ENCODE measurements around the gene INIP.

Gene INIP

GRCh38 chr9:112753725-112754124 lies 35.8 kb upstream of the INIP start:
- Histone ChIP-seq H3K79me2 (ENCODE audit: low read length) (0 out of 2 replicates have a peak, but pooled peaks cover 9% of the 10 kb centered on the region), H3K9me3 (ENCODE audit: insufficient read depth, low read length) (no peaks in the 10 kb centered on the region), H3K27me3 (ENCODE audit: low read depth, low read length) (no peaks in the 10 kb centered on the region), H3K4me3 (ENCODE audit: low read length) (no peak overlapping the region), H3K4me2 (ENCODE audit: low read length) (no peak overlapping the region), H3K36me3 (replicated peaks; ENCODE audit: low read depth, low read length) (no peaks in the 10 kb centered on the region), H3K4me1 (ENCODE audit: low read length) (peaks cover 14% of the 10 kb centered on the region), H3K9ac (ENCODE audit: low read length) (no peak overlapping the region), H2AFZ (ENCODE audit: low read depth, low read length) (no peak overlapping the region), H4K20me1 (ENCODE audit: insufficient read depth, low read length) (no peaks in the 10 kb centered on the region), H3K27ac (ENCODE audit: low read length) (no peak overlapping the region)
- TF ChIP-seq CTCF (IDR thresholded peaks at IDR 0.05; ENCODE audit: low read depth, low read length) (no peak), EZH2phosphoT487 (IDR thresholded peaks at IDR 0.05; ENCODE audit: low read depth) (no peak)

- no peak overlapping the region for H2AFZ ChIP-seq (ENCODE audit: low read depth, low read length)
- no peak overlapping the region for H3K4me3 ChIP-seq (ENCODE audit: low read length)
- no peak for TF ChIP-seq CTCF (IDR thresholded peaks at IDR 0.05; ENCODE audit: low read depth, low read length)
- TF ChIP-seq EZH2phosphoT487 (IDR thresholded peaks at IDR 0.05; ENCODE audit: low read depth), result no peak
- no peaks in the 10 kb centered on the region for H3K27me3 ChIP-seq (ENCODE audit: low read depth, low read length)
- peaks cover 14% of the 10 kb centered on the region for H3K4me1 ChIP-seq (ENCODE audit: low read length)
- H3K36me3 ChIP-seq (replicated peaks; ENCODE audit: low read depth, low read length), result no peaks in the 10 kb centered on the region
- H3K4me2 ChIP-seq (ENCODE audit: low read length), result peak overlapping the region; percentile 97; the same call in 1 of the 2 replicates
- no peaks in the 10 kb centered on the region for H4K20me1 ChIP-seq (ENCODE audit: insufficient read depth, low read length)
- H3K9ac ChIP-seq (ENCODE audit: low read length), result no peak overlapping the region
- no peak overlapping the region for H3K27ac ChIP-seq (ENCODE audit: low read length)
- 0 out of 2 replicates have a peak, but pooled peaks cover 9% of the 10 kb centered on the region for H3K79me2 ChIP-seq (ENCODE audit: low read length)
- no peaks in the 10 kb centered on the region for H3K9me3 ChIP-seq (ENCODE audit: insufficient read depth, low read length)
Measured at GRCh38 chr9:112752334-112753125, 34.6 kb upstream of the INIP start.

GRCh38 chr9:112751056-112751795 lies 33.3 kb upstream of the INIP start:
- H3K79me2 ChIP-seq (ENCODE audit: low read length), result 0 out of 2 replicates have a peak, but pooled peaks cover 9% of the 10 kb centered on the region
- H3K4me2 ChIP-seq (ENCODE audit: low read length), result peak overlapping the region; percentile 97
- peak overlapping the region; percentile 89 for H3K4me3 ChIP-seq (ENCODE audit: low read length)
- H3K27me3 ChIP-seq (ENCODE audit: low read depth, low read length), result no peaks in the 10 kb centered on the region
- H2AFZ ChIP-seq (ENCODE audit: low read depth, low read length), result peak overlapping the region; percentile 81
- no peak overlapping the region for H3K27ac ChIP-seq (ENCODE audit: low read length)
- no peaks in the 10 kb centered on the region for H3K9me3 ChIP-seq (ENCODE audit: insufficient read depth, low read length)
- no peak for TF ChIP-seq EZH2phosphoT487 (IDR thresholded peaks at IDR 0.05; ENCODE audit: low read depth)
- no peak for TF ChIP-seq CTCF (IDR thresholded peaks at IDR 0.05; ENCODE audit: low read depth, low read length)
- peaks cover 14% of the 10 kb centered on the region for H3K4me1 ChIP-seq (ENCODE audit: low read length)
- no peaks in the 10 kb centered on the region for H4K20me1 ChIP-seq (ENCODE audit: insufficient read depth, low read length)
- peak overlapping the region; percentile 80 for H3K9ac ChIP-seq (ENCODE audit: low read length)
- no peaks in the 10 kb centered on the region for H3K36me3 ChIP-seq (replicated peaks; ENCODE audit: low read depth, low read length)

GRCh38 chr9:112750764-112751055 lies 32.8 kb upstream of the INIP start:
- Histone ChIP-seq H3K9me3 (ENCODE audit: insufficient read depth, low read length) (no peaks in the 10 kb centered on the region), H3K4me1 (ENCODE audit: low read length) (peaks cover 14% of the 10 kb centered on the region), H3K36me3 (replicated peaks; ENCODE audit: low read depth, low read length) (no peaks in the 10 kb centered on the region), H3K4me2 (ENCODE audit: low read length) (peak overlapping the region; percentile 97), H3K4me3 (ENCODE audit: low read length) (peak overlapping the region; percentile 89), H3K9ac (ENCODE audit: low read length) (peak overlapping the region; percentile 80), H3K27me3 (ENCODE audit: low read depth, low read length) (no peaks in the 10 kb centered on the region), H2AFZ (ENCODE audit: low read depth, low read length) (peak overlapping the region; percentile 81; the same call in 1 of the 2 replicates), H3K27ac (ENCODE audit: low read length) (no peak overlapping the region), H3K79me2 (ENCODE audit: low read length) (0 out of 2 replicates have a peak, but pooled peaks cover 9% of the 10 kb centered on the region), H4K20me1 (ENCODE audit: insufficient read depth, low read length) (no peaks in the 10 kb centered on the region)
- TF ChIP-seq EZH2phosphoT487 (IDR thresholded peaks at IDR 0.05; ENCODE audit: low read depth) (no peak), CTCF (IDR thresholded peaks at IDR 0.05; ENCODE audit: low read depth, low read length) (no peak)

Measured in OCI-LY3 (cell line).